Transverse colon (tissue), 4 donors: ENCODE measurements around the gene DNAJC8. TPM values are rescaled to one million over a fixed set of nuclear protein-coding genes. Genes with fewer than 3 reads are reported as not detected.
A peak's percentile ranks its signal among the peaks of the same experiment; 100 is the strongest.

ENCODE experiments used
- DNase-seq: peaks from one replicate; pipeline ENCODE4 v3.0.0-alpha.2; 2019
- H3K27ac ChIP-seq, 4 donors: fragments of 200-600 bp; sonication (generic); 2 replicates each; pipeline ENCODE4 v1.5.1; 2016 to 2018; ENCODE audit warnings: inconsistent platforms in 4 of 4
- H3K27me3 ChIP-seq: fragments of 200-600 bp; sonication (generic); 2 replicates; pipeline ENCODE4 v1.5.1; 2017; ENCODE audit warnings: inconsistent platforms
- H3K36me3 ChIP-seq, 4 donors: fragments of 200-600 bp; sonication (generic); 2 replicates each; pipeline ENCODE4 v1.5.1; 2017 to 2019; ENCODE audit warnings: inconsistent platforms in 4 of 4
- H3K4me1 ChIP-seq, 4 donors: fragments of 200-600 bp; sonication (generic); 2 replicates each; pipeline ENCODE4 v1.5.1; 2017 to 2020; ENCODE audit warnings: inconsistent platforms in 4 of 4
- H3K4me3 ChIP-seq, 4 donors: fragments of 200-600 bp; sonication (generic); 1 replicate in 1 of 4; 2 replicates in 3 of 4; pipeline versions ENCODE4 v1.5.1 to v1.6.1; 2017 to 2019; ENCODE audit warnings: inconsistent platforms in 4 of 4
- H3K9me3 ChIP-seq, 2 donors: fragments of 200-600 bp; sonication (generic); 2 replicates each; pipeline ENCODE4 v1.5.1; 2017 to 2019; ENCODE audit warnings: inconsistent platforms in 2 of 2
- EP300 ChIP-seq: sonication (generic); formaldehyde crosslinking; IDR thresholded peaks from one replicate; pipeline ENCODE4 v1.6.1; 2017; ENCODE audit warnings: antibody characterized with exemption, low read depth
- POLR2A ChIP-seq: fragments of 450-650 bp; IDR thresholded peaks from one replicate; pipeline ENCODE4 v1.6.1; 2016; ENCODE audit warnings: antibody characterized with exemption, mild to moderate bottlenecking, moderate library complexity
- POLR2AphosphoS5 ChIP-seq, 3 donors: sonication (generic); formaldehyde crosslinking; IDR thresholded peaks; one replicate each; pipeline ENCODE4 v1.6.1; 2016; ENCODE audit warnings: antibody characterized with exemption in 3 of 3
- WGBS, 2 donors: methylation state at CpG; one replicate each; pipeline ENCODE4 v1.1.5; 2018; ENCODE audit warnings: low coverage in 1 of 2; 5-methylcytosine and 5-hydroxymethylcytosine counted together
- in situ Hi-C, 4 donors: fragments of 200-750 bp; cut with MboI; loops; one replicate each; pipeline versions ENCODE4 v1.15.0 to v1.15.1; 2017; ENCODE audit warnings: low sequenced_read_pairs in 3 of 4, low pct_ligation_motif_present in 1 of 4, low pct_unique_long_range_greater_than_20kb in 1 of 4
- intact Hi-C: fragments of 100-400 bp; cut with DNase I; formaldehyde crosslinking; loops from one replicate; pipeline ENCODE4 v1.15.1; 2023; ENCODE audit warnings: low total_unique reads
- total RNA-seq, 4 donors: library from RNA; depleted of rRNA; stranded (reverse); fragments of >200 nt; gene quantifications; one replicate each; pipeline ENCODE4 v1.1.0, GENCODE V29; 2016
- TF ChIP-seq, protein P1 (sequence below), 5 experiments: fragments of 200-600 bp in 3 of 5; fragments of 450-650 bp in 2 of 5; sonication (generic) in 3 of 5; IDR thresholded peaks; 1 replicate in 2 of 5; 2 replicates in 3 of 5; pipeline ENCODE4 v1.5.1; 2016 to 2017; ENCODE audit warnings: antibody characterized with exemption in 5 of 5, inconsistent platforms in 3 of 5, mild to moderate bottlenecking in 2 of 5, moderate library complexity in 1 of 5

Gene DNAJC8
- total RNA-seq, 4 donors from 2014 or later: 33.3 to 68.7 (median 46.8) TPM

DNA sequence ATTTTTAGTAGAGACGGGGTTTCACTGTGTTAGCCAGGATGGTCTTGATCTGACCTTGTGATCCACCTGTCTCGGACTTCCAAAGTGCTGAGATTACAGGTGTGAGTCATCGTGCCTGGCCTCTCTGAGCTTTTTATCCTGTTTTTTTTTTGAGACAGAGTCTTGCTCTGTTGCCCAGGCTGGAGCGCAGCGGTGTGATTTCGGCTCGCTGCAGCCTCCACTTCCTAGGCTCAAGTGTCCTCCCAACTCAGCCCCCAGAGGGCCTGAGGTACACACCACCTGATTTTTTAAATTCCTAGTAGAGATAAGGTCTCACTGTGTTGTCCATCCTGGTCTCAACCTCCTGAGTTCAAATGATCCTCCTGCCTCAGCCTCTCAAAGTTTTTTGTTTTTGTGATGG lies 46.9 kb upstream of the DNAJC8 start:
- peak overlapping the region in 3 of 4 donors; percentile 63 to 74 (median 68) for H3K27ac ChIP-seq
- TF ChIP-seq, protein P1, sequence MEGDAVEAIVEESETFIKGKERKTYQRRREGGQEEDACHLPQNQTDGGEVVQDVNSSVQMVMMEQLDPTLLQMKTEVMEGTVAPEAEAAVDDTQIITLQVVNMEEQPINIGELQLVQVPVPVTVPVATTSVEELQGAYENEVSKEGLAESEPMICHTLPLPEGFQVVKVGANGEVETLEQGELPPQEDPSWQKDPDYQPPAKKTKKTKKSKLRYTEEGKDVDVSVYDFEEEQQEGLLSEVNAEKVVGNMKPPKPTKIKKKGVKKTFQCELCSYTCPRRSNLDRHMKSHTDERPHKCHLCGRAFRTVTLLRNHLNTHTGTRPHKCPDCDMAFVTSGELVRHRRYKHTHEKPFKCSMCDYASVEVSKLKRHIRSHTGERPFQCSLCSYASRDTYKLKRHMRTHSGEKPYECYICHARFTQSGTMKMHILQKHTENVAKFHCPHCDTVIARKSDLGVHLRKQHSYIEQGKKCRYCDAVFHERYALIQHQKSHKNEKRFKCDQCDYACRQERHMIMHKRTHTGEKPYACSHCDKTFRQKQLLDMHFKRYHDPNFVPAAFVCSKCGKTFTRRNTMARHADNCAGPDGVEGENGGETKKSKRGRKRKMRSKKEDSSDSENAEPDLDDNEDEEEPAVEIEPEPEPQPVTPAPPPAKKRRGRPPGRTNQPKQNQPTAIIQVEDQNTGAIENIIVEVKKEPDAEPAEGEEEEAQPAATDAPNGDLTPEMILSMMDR (IDR thresholded peaks at IDR 0.05): no peak
- no peak for TF ChIP-seq EP300
- TF ChIP-seq POLR2AphosphoS5 (IDR thresholded peaks at IDR 0.05): no peak
- no peak for TF ChIP-seq POLR2A
- H3K9me3 ChIP-seq: no peaks in the 10 kb centered on the region
- no peak for DNase-seq
- intact Hi-C loops (no loop called here), in situ Hi-C loops (no loop called here)
- no peak overlapping the region for H3K4me3 ChIP-seq
- peaks cover 0 to 41% (median 19%) of the 10 kb centered on the region in 4 donors for H3K36me3 ChIP-seq
- 98 to 100% methylated on average over 7 of the region's 7 CpGs for WGBS, 2 donors
- no peaks in the 10 kb centered on the region for H3K27me3 ChIP-seq
- H3K4me1 ChIP-seq: peaks cover 0 to 26% (median 19%) of the 10 kb centered on the region in 4 donors

DNA sequence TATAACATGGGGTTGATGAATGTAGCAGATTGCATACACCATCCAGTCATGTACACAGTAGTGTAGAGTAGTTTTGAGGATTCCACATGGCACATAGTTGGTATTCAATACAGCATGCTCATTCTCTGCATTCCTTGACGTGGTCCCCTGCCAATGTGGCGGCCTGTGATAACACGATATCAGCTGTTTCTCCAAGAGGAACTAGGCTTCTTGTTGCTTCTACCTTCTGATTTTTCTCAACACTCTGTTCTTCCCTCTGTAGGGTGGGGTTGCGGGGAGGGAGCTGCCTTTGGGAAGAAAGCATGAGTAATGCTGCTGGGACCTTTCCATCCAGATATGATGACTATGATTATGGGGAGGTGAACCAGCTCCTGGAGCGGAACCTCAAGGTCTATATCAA lies 45.9 kb upstream of the DNAJC8 start:
- 95 to 100% methylated on average over 3 to 5 of the region's 5 CpGs for WGBS, 2 donors
- no peak for DNase-seq
- Histone ChIP-seq H3K27me3 (no peaks in the 10 kb centered on the region), H3K36me3 (peaks cover 0 to 50% (median 24%) of the 10 kb centered on the region in 4 donors), H3K4me3 (no peak overlapping the region), H3K4me1 (peaks cover 0 to 26% (median 19%) of the 10 kb centered on the region in 4 donors), H3K27ac (no peak overlapping the region), H3K9me3 (no peaks in the 10 kb centered on the region)
- intact Hi-C loops (no loop called here), in situ Hi-C loops (no loop called here)
- no peak for TF ChIP-seq POLR2A
- TF ChIP-seq POLR2AphosphoS5 (IDR thresholded peaks at IDR 0.05): no peak
- TF ChIP-seq, protein P1 (IDR thresholded peaks at IDR 0.05): no peak
- TF ChIP-seq EP300: no peak

DNA sequence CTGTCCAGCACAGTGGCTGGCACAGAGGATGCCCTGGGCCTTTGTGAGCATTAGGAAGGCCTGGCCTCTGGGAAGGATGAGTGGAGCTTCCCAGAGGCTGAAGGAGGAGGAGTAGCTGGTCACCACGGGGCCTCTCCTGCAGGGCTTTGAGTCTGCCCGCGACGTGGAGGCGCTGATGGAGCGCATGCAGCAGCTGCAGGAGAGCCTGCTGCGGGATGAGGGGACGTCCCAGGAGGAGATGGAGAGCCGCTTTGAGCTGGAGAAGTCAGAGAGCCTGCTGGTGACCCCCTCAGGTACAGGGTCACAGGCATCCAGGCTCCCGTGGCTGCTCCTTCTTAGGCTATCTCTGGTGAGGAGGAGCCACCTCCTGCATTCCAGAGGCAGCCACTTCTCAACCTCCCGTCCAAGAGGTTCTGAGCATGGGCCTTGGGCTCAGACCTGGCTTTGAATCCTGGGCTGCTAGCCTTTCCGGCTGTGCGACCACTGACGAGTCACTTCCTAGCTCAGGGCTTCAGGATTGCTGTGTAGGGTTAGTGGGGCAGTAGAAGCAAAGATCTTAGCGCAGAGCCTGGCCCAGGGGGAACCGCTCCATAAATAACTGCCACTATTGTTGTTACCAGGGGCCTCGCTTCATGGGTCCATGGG lies 40.5 kb upstream of the DNAJC8 start:
- Histone ChIP-seq H3K4me1 (no peaks in the 10 kb centered on the region), H3K27ac (no peak overlapping the region), H3K9me3 (no peaks in the 10 kb centered on the region), H3K27me3 (no peaks in the 10 kb centered on the region), H3K36me3 (peaks cover 0 to 39% (median 19%) of the 10 kb centered on the region in 4 donors), H3K4me3 (no peak overlapping the region)
- intact Hi-C loops: no loop called here
- WGBS, 2 donors: 88% methylated on average over 17 of the region's 17 CpGs; no CpG with 5 or more reads in 1 of the 2 donors
- in situ Hi-C loops: no loop called here
- TF ChIP-seq EP300 (no peak), POLR2A (no peak), POLR2AphosphoS5 (IDR thresholded peaks at IDR 0.05) (no peak)
- TF ChIP-seq, protein P1 (IDR thresholded peaks at IDR 0.05): no peak
- no peak for DNase-seq

DNA sequence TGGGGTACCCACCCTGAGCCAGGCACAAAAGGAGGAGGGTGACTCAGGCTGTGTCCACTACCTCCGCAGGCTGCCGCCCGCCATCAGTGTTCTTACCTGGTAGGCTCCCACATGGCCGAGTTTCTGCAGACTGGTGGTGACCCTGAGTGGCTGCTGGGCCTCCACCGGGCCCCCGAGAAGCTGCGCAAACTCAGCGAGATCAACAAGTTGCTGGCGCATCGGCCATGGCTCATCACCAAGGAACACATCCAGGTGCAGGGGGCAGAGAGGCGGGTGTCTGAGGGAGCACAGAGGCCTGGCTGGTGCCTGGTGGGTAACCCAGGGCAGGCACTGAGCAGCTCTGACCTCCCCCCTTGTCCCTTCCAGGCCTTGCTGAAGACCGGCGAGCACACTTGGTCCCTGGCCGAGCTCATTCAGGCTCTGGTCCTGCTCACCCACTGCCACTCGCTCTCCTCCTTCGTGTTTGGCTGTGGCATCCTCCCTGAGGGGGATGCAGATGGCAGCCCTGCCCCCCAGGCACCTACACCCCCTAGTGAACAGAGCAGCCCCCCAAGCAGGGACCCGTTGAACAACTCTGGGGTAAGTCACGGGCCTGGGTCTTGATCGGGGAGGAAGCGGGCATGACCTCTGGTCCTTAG lies 39.5 kb upstream of the DNAJC8 start:
- intact Hi-C loops: no loop called here
- WGBS, 2 donors: 94 to 100% methylated on average over 2 to 20 of the region's 20 CpGs

More for the DNA sequence above, 39.5 kb upstream of the DNAJC8 start:
- no peaks in the 10 kb centered on the region for H3K9me3 ChIP-seq
- DNase-seq: no peak
- H3K4me3 ChIP-seq: no peak overlapping the region
- in situ Hi-C loops: no loop called here
- TF ChIP-seq, protein P1 (IDR thresholded peaks at IDR 0.05): no peak
- TF ChIP-seq POLR2A: no peak
- no peak for TF ChIP-seq POLR2AphosphoS5 (IDR thresholded peaks at IDR 0.05)
- no peak for TF ChIP-seq EP300
- H3K4me1 ChIP-seq: no peaks in the 10 kb centered on the region
- no peak overlapping the region for H3K27ac ChIP-seq
- peaks cover 0 to 29% (median 14%) of the 10 kb centered on the region in 4 donors for H3K36me3 ChIP-seq
- no peaks in the 10 kb centered on the region for H3K27me3 ChIP-seq
